Gastroesophageal sphincter (tissue), 4 donors: ENCODE measurements around the gene LRRC8B. TPM values are rescaled to one million over a fixed set of nuclear protein-coding genes. Genes with fewer than 3 reads are reported as not detected.

Experiments used
- ATAC-seq: fragments of 150-250 bp; one replicate; pipeline ENCODE4 v1.9.1; 2016; ENCODE audit warnings: mild to moderate bottlenecking, moderate library complexity
- H3K27ac ChIP-seq, 4 donors: fragments of 200-600 bp; sonication (generic) in 3 of 4; 1 replicate in 3 of 4; 2 replicates in 1 of 4; pipeline ENCODE4 v1.5.1; 2016 to 2019
- H3K27me3 ChIP-seq: fragments of 200-600 bp; sonication (generic); one replicate; pipeline ENCODE4 v1.5.1; 2019
- H3K36me3 ChIP-seq, 2 donors: fragments of 200-600 bp; sonication (generic); one replicate each; pipeline ENCODE4 v1.5.1; 2019; ENCODE audit warnings: control low read depth in 1 of 2
- H3K4me1 ChIP-seq, 3 donors: fragments of 200-600 bp; sonication (generic); 1 replicate in 2 of 3; 2 replicates in 1 of 3; pipeline ENCODE4 v1.5.1; 2016 to 2019; ENCODE audit warnings: control low read depth in 2 of 3
- H3K4me3 ChIP-seq, 2 donors: fragments of 200-600 bp; sonication (generic); one replicate each; pipeline ENCODE4 v1.5.1; 2019; ENCODE audit warnings: mild to moderate bottlenecking in 1 of 2, moderate library complexity in 1 of 2
- H3K9me3 ChIP-seq, 3 donors: fragments of 200-600 bp; sonication (generic); one replicate each; pipeline ENCODE4 v1.5.1; 2017 to 2019; ENCODE audit warnings: control low read depth in 2 of 3
- CTCF ChIP-seq, 4 experiments: fragments of 200-600 bp in 2 of 4; fragments of 450-650 bp in 2 of 4; sonication (generic) in 1 of 4; IDR thresholded peaks; one replicate each; pipeline ENCODE4 v1.5.1; 2017 to 2019; ENCODE audit warnings: antibody characterized with exemption in 4 of 4, mild to moderate bottlenecking in 2 of 4, moderate library complexity in 2 of 4
- EP300 ChIP-seq: sonication (generic); formaldehyde crosslinking; IDR thresholded peaks from one replicate; pipeline ENCODE4 v1.6.1; 2017; ENCODE audit warnings: antibody characterized with exemption, mild to moderate bottlenecking
- POLR2A ChIP-seq, 2 donors: fragments of 450-650 bp; IDR thresholded peaks; one replicate each; pipeline ENCODE4 v1.6.1; 2017; ENCODE audit warnings: antibody characterized with exemption in 2 of 2, mild to moderate bottlenecking in 2 of 2, moderate library complexity in 1 of 2
- POLR2AphosphoS5 ChIP-seq: sonication (generic); formaldehyde crosslinking; IDR thresholded peaks from one replicate; pipeline ENCODE4 v1.6.1; 2017; ENCODE audit warnings: antibody characterized with exemption
- WGBS, 2 donors: methylation state at CpG; one replicate each; pipeline ENCODE4 v1.1.5; 2018; ENCODE audit warnings: low coverage in 1 of 2; 5-methylcytosine and 5-hydroxymethylcytosine counted together
- total RNA-seq, 4 donors: library from RNA; depleted of rRNA; stranded (reverse); fragments of >200 nt; gene quantifications; one replicate each; pipeline ENCODE4 v1.1.0, GENCODE V29; 2016

LRRC8B gene
- total RNA-seq, 4 donors from 2014 or later = 3.5 to 6.9 (median 5.0) TPM

GRCh38 chr1:89609781-89610456, 85.3 kb downstream of the LRRC8B start:
- Histone ChIP-seq H3K27ac (peak overlapping the region in 2 of 4 donors; percentile 50 to 64), H3K27me3 (no peaks in the 10 kb centered on the region), H3K4me3 (no peak overlapping the region), H3K36me3 (no peaks in the 10 kb centered on the region), H3K9me3 (no peaks in the 10 kb centered on the region), H3K4me1 (peaks cover 0 to 13% (median 0%) of the 10 kb centered on the region in 3 donors)
- ATAC-seq = no peak
- TF ChIP-seq CTCF (IDR thresholded peaks at IDR 0.05) (no peak), POLR2A (IDR thresholded peaks at IDR 0.05) (no peak), EP300 (no peak), POLR2AphosphoS5 (no peak)
- 75 to 90% methylated on average over 2 to 4 of the region's 14 CpGs for WGBS, 2 donors

- H3K36me3 ChIP-seq = no peaks in the 10 kb centered on the region
- TF ChIP-seq POLR2A (IDR thresholded peaks at IDR 0.05) (no peak), CTCF (IDR thresholded peaks at IDR 0.05) (no peak), EP300 (no peak), POLR2AphosphoS5 (no peak)
- WGBS, 2 donors = no CpG with 5 or more reads among the region's 15 CpGs
- peaks cover 0 to 13% (median 0%) of the 10 kb centered on the region in 3 donors for H3K4me1 ChIP-seq
- no peaks in the 10 kb centered on the region for H3K27me3 ChIP-seq
- no peak for ATAC-seq
- no peaks in the 10 kb centered on the region for H3K9me3 ChIP-seq
- peak overlapping the region in 1 of 4 donors; percentile 64 for H3K27ac ChIP-seq
- H3K4me3 ChIP-seq = no peak overlapping the region
These were observed 85.9 kb downstream of the LRRC8B start for GRCh38 chr1:89610457-89611011.

GRCh38 chr1:89611721-89612120, 87.1 kb downstream of the LRRC8B start:
- Histone ChIP-seq H3K4me1 (peaks cover 0 to 13% (median 0%) of the 10 kb centered on the region in 3 donors), H3K27ac (no peak overlapping the region), H3K4me3 (no peak overlapping the region), H3K36me3 (no peaks in the 10 kb centered on the region), H3K27me3 (no peaks in the 10 kb centered on the region), H3K9me3 (no peaks in the 10 kb centered on the region)
- 90 to 92% methylated on average over 1 of the region's 1 CpG for WGBS, 2 donors
- ATAC-seq = no peak
- TF ChIP-seq POLR2A (IDR thresholded peaks at IDR 0.05) (no peak), CTCF (IDR thresholded peaks at IDR 0.05) (no peak), EP300 (no peak), POLR2AphosphoS5 (no peak)

DNA sequence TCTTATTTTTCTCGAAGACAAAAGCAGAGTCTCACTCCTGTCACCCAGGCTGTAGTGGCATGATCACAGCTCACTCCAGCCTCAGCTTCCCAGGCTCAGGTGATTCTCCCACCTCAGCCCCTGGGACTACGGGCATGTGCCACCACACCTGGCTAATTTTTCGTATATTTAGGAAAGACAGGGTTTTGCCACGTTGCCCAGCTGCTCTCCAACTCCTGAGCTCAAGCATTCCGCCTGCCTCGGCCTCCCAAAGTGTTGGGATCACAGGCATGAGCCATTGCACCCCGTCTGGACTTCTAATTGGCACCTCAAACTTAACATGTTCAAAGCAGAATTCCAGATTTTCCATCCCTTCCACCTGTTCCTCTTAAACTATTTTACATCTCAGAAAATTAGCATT, 89.3 kb downstream of the LRRC8B start:
- no peaks in the 10 kb centered on the region for H3K36me3 ChIP-seq
- no peak overlapping the region for H3K27ac ChIP-seq
- H3K4me1 ChIP-seq = peaks cover 0 to 5% (median 0%) of the 10 kb centered on the region in 3 donors
- H3K4me3 ChIP-seq = no peak overlapping the region
- no peak for ATAC-seq
- TF ChIP-seq POLR2AphosphoS5 (no peak), POLR2A (IDR thresholded peaks at IDR 0.05) (no peak), EP300 (no peak)
- no peaks in the 10 kb centered on the region for H3K27me3 ChIP-seq
- 82 to 96% methylated on average over 4 to 5 of the region's 7 CpGs for WGBS, 2 donors
- no peaks in the 10 kb centered on the region for H3K9me3 ChIP-seq

DNA sequence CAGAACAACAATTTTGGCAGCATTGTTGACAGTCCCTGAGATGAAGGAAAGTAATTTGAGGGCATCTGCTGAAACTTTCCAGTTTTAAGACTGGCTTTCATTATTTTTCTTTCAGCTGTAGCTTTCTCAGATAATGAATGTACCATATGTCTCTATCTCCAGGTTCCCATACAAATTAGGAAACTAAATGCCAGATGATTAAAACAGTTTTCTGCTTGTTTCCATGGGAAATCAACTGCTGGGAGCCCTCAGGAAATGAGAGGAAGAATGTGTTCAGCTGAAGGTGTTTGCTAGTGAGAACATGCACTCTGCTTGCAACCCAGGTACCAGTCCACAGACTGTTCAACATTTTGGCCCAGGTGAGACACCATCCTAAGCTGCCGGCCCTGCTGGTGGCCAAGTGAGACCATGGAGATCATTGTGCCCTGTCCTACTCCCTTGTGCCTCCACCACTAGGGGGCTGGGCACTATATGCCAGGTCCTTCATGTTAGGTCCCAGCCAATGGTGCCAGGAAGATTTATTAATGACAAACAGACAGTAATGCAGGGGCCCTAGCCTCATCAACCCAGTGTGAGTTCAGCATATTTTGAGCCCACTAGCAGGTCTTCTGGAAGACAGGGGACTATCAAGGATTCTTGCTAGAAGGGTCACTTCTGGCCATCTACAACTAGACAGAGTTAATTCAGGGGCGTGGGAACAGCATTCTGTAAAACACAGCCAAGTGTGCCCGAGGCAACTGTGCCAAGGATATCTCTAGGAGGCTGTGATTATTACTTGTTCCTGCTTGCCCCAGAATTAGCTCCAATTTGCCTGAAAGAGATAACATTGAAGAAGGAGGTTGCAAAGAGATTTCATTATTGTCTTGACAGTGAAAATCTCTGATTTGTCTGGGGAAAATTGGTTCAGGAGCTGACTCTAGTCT, 91.3 kb downstream of the LRRC8B start:
- Histone ChIP-seq H3K27me3 (no peaks in the 10 kb centered on the region), H3K4me1 (no peaks in the 10 kb centered on the region), H3K27ac (peak overlapping the region in 1 of 4 donors; percentile 15), H3K9me3 (no peaks in the 10 kb centered on the region), H3K4me3 (no peak overlapping the region), H3K36me3 (no peaks in the 10 kb centered on the region)
- ATAC-seq = no peak
- TF ChIP-seq CTCF (IDR thresholded peaks at IDR 0.05) (peak in 2 of 4 experiments; percentile 14 to 34), POLR2AphosphoS5 (no peak)
- WGBS, 2 donors = 57% methylated on average over 1 to 2 of the region's 3 CpGs
